Ovary (tissue), 9 donors: ENCODE measurements around the gene PIAS4. TPM values are rescaled to one million over a fixed set of nuclear protein-coding genes. Genes with fewer than 3 reads are reported as not detected.

Experiments
- DNase-seq, 5 donors: peaks; one replicate each; pipeline ENCODE4 v3.0.0-alpha.2; 2019 to 2020
- H3K27ac ChIP-seq, 2 donors: fragments of 200-600 bp; one replicate each; pipeline versions ENCODE4 v1.5.1 to v1.8.0; 2019 to 2022
- H3K27me3 ChIP-seq: fragments of 200-600 bp; one replicate; pipeline ENCODE4 v1.8.0; 2022
- H3K36me3 ChIP-seq: fragments of 200-600 bp; sonication (generic); one replicate; pipeline ENCODE4 v1.5.1; 2019
- H3K4me1 ChIP-seq: one replicate; pipeline ENCODE4 v1.8.1; 2013; ENCODE audit warnings: mild to moderate bottlenecking, moderate library complexity; ENCODE audit not compliant: insufficient read depth
- H3K4me3 ChIP-seq: fragments of 200-600 bp; sonication (generic); one replicate; pipeline ENCODE4 v1.5.1; 2017
- H3K9me3 ChIP-seq, 2 donors: fragments of 200-600 bp in 1 of 2; sonication (generic) in 1 of 2; one replicate each; pipeline versions ENCODE4 v1.5.1 to v1.8.1; 2013 to 2019; ENCODE audit warnings: mild to moderate bottlenecking in 1 of 2, moderate library complexity in 1 of 2
- CTCF ChIP-seq, 3 donors: fragments of 450-650 bp in 2 of 3; fragments of 200-600 bp in 1 of 3; IDR thresholded peaks; one replicate each; pipeline versions ENCODE4 v1.5.1 to v1.8.0; 2016 to 2022; ENCODE audit warnings: antibody characterized with exemption in 3 of 3, mild to moderate bottlenecking in 1 of 3
- EP300 ChIP-seq: sonication (generic); formaldehyde crosslinking; IDR thresholded peaks from one replicate; pipeline ENCODE4 v1.6.1; 2017; ENCODE audit warnings: antibody characterized with exemption
- POLR2A ChIP-seq: fragments of 450-650 bp; IDR thresholded peaks from one replicate; pipeline ENCODE4 v1.6.1; 2017; ENCODE audit warnings: antibody characterized with exemption, mild to moderate bottlenecking, moderate library complexity
- WGBS, 3 donors: extraction: QIAGEN DNeasy Blood & Tissue Kit in 1 of 3; methylation state at CpG; one replicate each; pipeline versions ENCODE4 v1.1.5 to v1.1.7; 2013 to 2017; 5-methylcytosine and 5-hydroxymethylcytosine counted together
- intact Hi-C, 4 donors: fragments of 100-400 bp; cut with DNase I; formaldehyde crosslinking; loops; one replicate each; pipeline versions ENCODE4 v1.11.0 to v1.15.1; 2022 to 2023
- polyA plus RNA-seq, 2 donors: library from polyadenylated mRNA; stranded (reverse); fragments of 200-250 nt in 1 of 2; fragments of 350-450 nt in 1 of 2; fragmentation: Illumina TruSeq in 1 of 2; extraction: RNeasy Lipid Tissue Mini Kit (QIAGEN cat#74804) in 1 of 2; gene quantifications; one replicate each; pipeline ENCODE4 v1.2.3, GENCODE V29; 2013 to 2014
- total RNA-seq, 7 donors: library from RNA; depleted of rRNA in 2 of 7; stranded (reverse); fragments of >200 nt in 2 of 7; fragmentation: NEBNext Ultra II Directional in 3 of 7; extraction: Animal tissue kit (Norgen Biotek cat#: 25700) in 3 of 7; gene quantifications; one replicate each; pipeline versions ENCODE4 v1.1.0 to v1.2.4, GENCODE V29; 2016 to 2023
- donor health status: DM: no; HTN: no; CAD: no; lungs with moderate emphysema.
- donor health status: DM: no; HTN: no; CAD: no.
- donor health status: Bipolar disorder and iron deficiency.
- donor health status: DM: yes; HTN: yes; CAD: no.
- donor health status: DM: no; HTN: no; CAD: no.
- donor health status: DM: yes; HTN: yes; CAD: no.

Gene PIAS4
- total and polyA plus RNA-seq, 9 donors, result 5.2 to 29.7 (median 21.3) TPM

- intact Hi-C loops, result no loop called here
Measured at GRCh38 chr19:4033028-4033956, 25.8 kb downstream of the PIAS4 start.

GRCh38 chr19:4034048-4035017, 26.8 kb downstream of the PIAS4 start:
- H3K4me1 ChIP-seq, result peaks cover 7% of the 10 kb centered on the region
- 82 to 87% (median 82%) methylated on average over 32 to 34 of the region's 34 CpGs for WGBS, 3 donors
- H3K27me3 ChIP-seq, result no peaks in the 10 kb centered on the region
- no peaks in the 10 kb centered on the region for H3K36me3 ChIP-seq
- no peak overlapping the region for H3K4me3 ChIP-seq
- no peaks in the 10 kb centered on the region for H3K9me3 ChIP-seq
- TF ChIP-seq POLR2A, result no peak
- intact Hi-C loops, result no loop called here
- DNase-seq, result no peak
- H3K27ac ChIP-seq, result peak overlapping the region in 1 of 2 donors; percentile 12

More at GRCh38 chr19:4033028-4033956, 25.8 kb downstream of the PIAS4 start:
- Histone ChIP-seq H3K9me3 (no peaks in the 10 kb centered on the region), H3K27ac (no peak overlapping the region), H3K27me3 (no peaks in the 10 kb centered on the region), H3K4me1 (peaks cover 3% of the 10 kb centered on the region), H3K36me3 (no peaks in the 10 kb centered on the region), H3K4me3 (no peak overlapping the region)
- TF ChIP-seq EP300 (no peak), POLR2A (no peak), CTCF (IDR thresholded peaks at IDR 0.05) (no peak)
- no peak for DNase-seq
- 84 to 88% (median 87%) methylated on average over 61 to 63 of the region's 63 CpGs for WGBS, 3 donors

GRCh38 chr19:4035018-4035566, 27.6 kb downstream of the PIAS4 start:
- Histone ChIP-seq H3K9me3 (no peaks in the 10 kb centered on the region), H3K4me3 (no peak overlapping the region), H3K36me3 (no peaks in the 10 kb centered on the region), H3K27me3 (no peaks in the 10 kb centered on the region), H3K4me1 (peaks cover 7% of the 10 kb centered on the region), H3K27ac (no peak overlapping the region)
- intact Hi-C loops, result no loop called here
- 85 to 88% (median 88%) methylated on average over 18 to 19 of the region's 19 CpGs for WGBS, 3 donors
- DNase-seq, result no peak
- TF ChIP-seq POLR2A (no peak), CTCF (IDR thresholded peaks at IDR 0.05) (no peak), EP300 (no peak)

GRCh38 chr19:4035582-4035981, 28.0 kb downstream of the PIAS4 start:
- 78 to 89% (median 88%) methylated on average over 10 of the region's 10 CpGs for WGBS, 3 donors
- intact Hi-C loops, result no loop called here
- H3K27ac ChIP-seq, result no peak overlapping the region
- no peak for DNase-seq
- H3K9me3 ChIP-seq, result no peaks in the 10 kb centered on the region
- no peak overlapping the region for H3K4me3 ChIP-seq
- TF ChIP-seq CTCF (IDR thresholded peaks at IDR 0.05) (no peak), EP300 (no peak)
- H3K27me3 ChIP-seq, result no peaks in the 10 kb centered on the region
- peaks cover 7% of the 10 kb centered on the region for H3K4me1 ChIP-seq
- no peaks in the 10 kb centered on the region for H3K36me3 ChIP-seq
